Sigmoid colon (tissue), 3 donors: ENCODE data around the gene STK39.

Source experiments
- POLR2A ChIP-seq, 2 donors: fragments of 450-650 bp; IDR thresholded peaks; one replicate each; pipeline ENCODE4 v1.6.1; 2016; ENCODE audit warnings: antibody characterized with exemption in 2 of 2, mild to moderate bottlenecking in 2 of 2, moderate library complexity in 2 of 2
- TF ChIP-seq, protein P1 (sequence below), 4 experiments: fragments of 450-650 bp in 3 of 4; fragments of 200-600 bp in 1 of 4; IDR thresholded peaks; one replicate each; pipeline ENCODE4 v1.5.1; 2016 to 2019; ENCODE audit warnings: antibody characterized with exemption in 4 of 4, mild to moderate bottlenecking in 3 of 4, moderate library complexity in 2 of 4

GRCh38 chr2:168139852-168140251, 107.5 kb downstream of the STK39 start:
- TF ChIP-seq, protein P1, sequence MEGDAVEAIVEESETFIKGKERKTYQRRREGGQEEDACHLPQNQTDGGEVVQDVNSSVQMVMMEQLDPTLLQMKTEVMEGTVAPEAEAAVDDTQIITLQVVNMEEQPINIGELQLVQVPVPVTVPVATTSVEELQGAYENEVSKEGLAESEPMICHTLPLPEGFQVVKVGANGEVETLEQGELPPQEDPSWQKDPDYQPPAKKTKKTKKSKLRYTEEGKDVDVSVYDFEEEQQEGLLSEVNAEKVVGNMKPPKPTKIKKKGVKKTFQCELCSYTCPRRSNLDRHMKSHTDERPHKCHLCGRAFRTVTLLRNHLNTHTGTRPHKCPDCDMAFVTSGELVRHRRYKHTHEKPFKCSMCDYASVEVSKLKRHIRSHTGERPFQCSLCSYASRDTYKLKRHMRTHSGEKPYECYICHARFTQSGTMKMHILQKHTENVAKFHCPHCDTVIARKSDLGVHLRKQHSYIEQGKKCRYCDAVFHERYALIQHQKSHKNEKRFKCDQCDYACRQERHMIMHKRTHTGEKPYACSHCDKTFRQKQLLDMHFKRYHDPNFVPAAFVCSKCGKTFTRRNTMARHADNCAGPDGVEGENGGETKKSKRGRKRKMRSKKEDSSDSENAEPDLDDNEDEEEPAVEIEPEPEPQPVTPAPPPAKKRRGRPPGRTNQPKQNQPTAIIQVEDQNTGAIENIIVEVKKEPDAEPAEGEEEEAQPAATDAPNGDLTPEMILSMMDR (IDR thresholded peaks at IDR 0.05): no peak
- no peak for TF ChIP-seq POLR2A (IDR thresholded peaks at IDR 0.05)
